HEK293 (cell line): Measurements from ENCODE around the gene NFE2L2.
"Not testable (repeated sequence)": the region's sequence is repeated elsewhere in the genome, so short reads cannot be mapped to it uniquely, and the experiment has no call there.

Source experiments
- CTCF ChIA-PET: fragments of 350-600 bp; formaldehyde crosslinking; extraction: SDS; loops from one replicate; lab custom pipeline; 2021; ENCODE audit warnings: antibody characterized with exemption; lab: Yijun Ruan, JAX
- POLR2A ChIA-PET: fragments of 300-600 bp; formaldehyde crosslinking; extraction: SDS; loops from one replicate; lab custom pipeline; 2020; ENCODE audit warnings: antibody characterized with exemption, inconsistent platforms; lab: Yijun Ruan, JAX
- H3K27ac ChIP-seq: fragments of 200-500 bp; sonication (Bioruptor generic); 2 replicates; pipeline ENCODE4 v1.5.1; 2014; ENCODE audit warnings: low read depth, low read length, control low read depth, inconsistent platforms; ENCODE audit errors: extremely low read depth
- H3K36me3 ChIP-seq, 2 experiments: fragments of 200-500 bp in 1 of 2; sonication (Bioruptor generic) in 1 of 2; 1 replicate in 1 of 2; 2 replicates in 1 of 2; pipeline ENCODE4 v1.5.1; 2014 to 2017; ENCODE audit warnings: inconsistent platforms in 2 of 2, low read length in 2 of 2; ENCODE audit not compliant: control insufficient read depth in 2 of 2, insufficient read depth in 1 of 2
- H3K4me1 ChIP-seq: fragments of 200-500 bp; sonication (Bioruptor generic); 2 replicates; pipeline ENCODE4 v1.5.1; 2014; ENCODE audit warnings: mild to moderate bottlenecking, low read length, inconsistent platforms; ENCODE audit not compliant: control insufficient read depth, insufficient read depth
- H3K4me3 ChIP-seq: 2 replicates; pipeline ENCODE4 v1.5.1; 2011; ENCODE audit warnings: low read depth, mild to moderate bottlenecking, control low read depth, low read length, moderate library complexity
- H3K9me3 ChIP-seq: fragments of 200-500 bp; sonication (Bioruptor generic); 2 replicates; pipeline ENCODE4 v1.5.1; 2014; ENCODE audit warnings: low read depth, low read length, inconsistent platforms; ENCODE audit not compliant: control insufficient read depth, insufficient read depth
- SCRT2 ChIP-seq: fragments of 450-650 bp; formaldehyde crosslinking; IDR thresholded peaks from 2 replicates; pipeline ENCODE4 v1.5.1; 2016; ENCODE audit warnings: missing biosample characterization, missing genetic modification characterization
- TCF7L2 ChIP-seq: IDR thresholded peaks from 2 replicates; pipeline ENCODE4 v1.6.1; 2011; ENCODE audit warnings: low read depth, mild to moderate bottlenecking, inconsistent platforms, low read length, moderate library complexity, borderline replicate concordance
- ZFP3 ChIP-seq: fragments of 450-650 bp; formaldehyde crosslinking; IDR thresholded peaks from 2 replicates; pipeline ENCODE4 v1.5.1; 2016; ENCODE audit warnings: low read depth, missing biosample characterization, missing genetic modification characterization
- ZNF112 ChIP-seq: fragments of 450-650 bp; formaldehyde crosslinking; IDR thresholded peaks from 2 replicates; pipeline ENCODE4 v1.5.0; 2017; ENCODE audit warnings: missing biosample characterization, missing genetic modification characterization
- ZNF184 ChIP-seq: fragments of 450-650 bp; IDR thresholded peaks from 2 replicates; pipeline ENCODE4 v1.5.1; 2018; ENCODE audit warnings: missing biosample characterization, mild to moderate bottlenecking, missing genetic modification characterization
- ZNF23 ChIP-seq: fragments of 450-650 bp; formaldehyde crosslinking; IDR thresholded peaks from 2 replicates; pipeline ENCODE4 v1.5.1; 2016; ENCODE audit warnings: missing biosample characterization, missing genetic modification characterization, borderline replicate concordance
- ZNF302 ChIP-seq: fragments of 450-650 bp; formaldehyde crosslinking; IDR thresholded peaks from 2 replicates; pipeline ENCODE4 v1.5.1; 2016; ENCODE audit warnings: missing biosample characterization, missing genetic modification characterization, low read depth
- ZNF311 ChIP-seq: fragments of 450-650 bp; formaldehyde crosslinking; IDR thresholded peaks from 2 replicates; pipeline ENCODE4 v1.5.1; 2017; ENCODE audit warnings: missing biosample characterization, missing genetic modification characterization, borderline replicate concordance
- ZNF341 ChIP-seq: fragments of 450-650 bp; formaldehyde crosslinking; IDR thresholded peaks from 2 replicates; pipeline ENCODE4; 2016; ENCODE audit warnings: low read depth, missing biosample characterization, missing genetic modification characterization
- ZNF37A ChIP-seq: fragments of 450-650 bp; IDR thresholded peaks from 2 replicates; pipeline ENCODE4 v1.5.1; 2018; ENCODE audit warnings: missing biosample characterization, missing genetic modification characterization
- ZNF510 ChIP-seq: fragments of 450-650 bp; formaldehyde crosslinking; IDR thresholded peaks from 2 replicates; pipeline ENCODE4 v1.5.1; 2018; ENCODE audit warnings: mild to moderate bottlenecking, missing genetic modification characterization, missing biosample characterization; ENCODE audit not compliant: insufficient replicate concordance
- ZNF521 ChIP-seq: fragments of 450-650 bp; formaldehyde crosslinking; IDR thresholded peaks from 2 replicates; pipeline ENCODE4 v1.5.1; 2017; ENCODE audit warnings: missing biosample characterization, mild to moderate bottlenecking, missing genetic modification characterization
- ZNF555 ChIP-seq: fragments of 450-650 bp; formaldehyde crosslinking; conservative IDR thresholded peaks from 2 replicates; pipeline ENCODE4 v1.5.1; 2017; ENCODE audit warnings: missing biosample characterization, mild to moderate bottlenecking, missing genetic modification characterization, inconsistent platforms
- ZNF561 ChIP-seq: fragments of 450-650 bp; IDR thresholded peaks from 2 replicates; pipeline ENCODE4 v1.5.1; 2018; ENCODE audit warnings: missing biosample characterization, missing genetic modification characterization, borderline replicate concordance
- ZNF654 ChIP-seq: fragments of 450-650 bp; formaldehyde crosslinking; IDR thresholded peaks from 2 replicates; pipeline ENCODE4 v1.5.1; 2016; ENCODE audit warnings: low read depth, missing biosample characterization, missing genetic modification characterization
- ZNF768 ChIP-seq: fragments of 450-650 bp; formaldehyde crosslinking; IDR thresholded peaks from 2 replicates; pipeline ENCODE4 v1.5.1; 2018; ENCODE audit warnings: missing biosample characterization, mild to moderate bottlenecking, missing genetic modification characterization
- TF ChIP-seq, protein P1 (sequence below): fragments of 450-650 bp; formaldehyde crosslinking; IDR thresholded peaks from 2 replicates; pipeline ENCODE4 v1.5.1; 2016; ENCODE audit warnings: missing biosample characterization, missing genetic modification characterization
- TF ChIP-seq, protein P2 (sequence below): IDR thresholded peaks from 2 replicates; pipeline ENCODE4 v1.6.1; 2011; ENCODE audit warnings: mild to moderate bottlenecking, low read depth, low read length, borderline replicate concordance
- TF ChIP-seq, protein P3 (sequence below): fragments of 450-650 bp; formaldehyde crosslinking; IDR thresholded peaks from 2 replicates; pipeline ENCODE4 v1.5.1; 2016; ENCODE audit warnings: missing biosample characterization, missing genetic modification characterization
- TF ChIP-seq, protein P4 (sequence below): fragments of 450-650 bp; formaldehyde crosslinking; optimal IDR thresholded peaks from 2 replicates; pipeline ENCODE3; 2016; ENCODE audit warnings: missing biosample characterization, mild to moderate bottlenecking, missing genetic modification characterization
- TF ChIP-seq, protein P5 (sequence below): fragments of 450-650 bp; formaldehyde crosslinking; IDR thresholded peaks from 2 replicates; pipeline ENCODE4 v1.5.1; 2016; ENCODE audit warnings: missing biosample characterization, missing genetic modification characterization
- TF ChIP-seq, protein P6 (sequence below): fragments of 450-650 bp; formaldehyde crosslinking; IDR thresholded peaks from 2 replicates; pipeline ENCODE4; 2016; ENCODE audit warnings: missing biosample characterization, missing genetic modification characterization
- TF ChIP-seq, protein P7 (sequence below): fragments of 450-650 bp; formaldehyde crosslinking; IDR thresholded peaks from 2 replicates; pipeline ENCODE4 v1.5.1; 2016; ENCODE audit warnings: missing biosample characterization, missing genetic modification characterization

NFE2L2 gene

DNA sequence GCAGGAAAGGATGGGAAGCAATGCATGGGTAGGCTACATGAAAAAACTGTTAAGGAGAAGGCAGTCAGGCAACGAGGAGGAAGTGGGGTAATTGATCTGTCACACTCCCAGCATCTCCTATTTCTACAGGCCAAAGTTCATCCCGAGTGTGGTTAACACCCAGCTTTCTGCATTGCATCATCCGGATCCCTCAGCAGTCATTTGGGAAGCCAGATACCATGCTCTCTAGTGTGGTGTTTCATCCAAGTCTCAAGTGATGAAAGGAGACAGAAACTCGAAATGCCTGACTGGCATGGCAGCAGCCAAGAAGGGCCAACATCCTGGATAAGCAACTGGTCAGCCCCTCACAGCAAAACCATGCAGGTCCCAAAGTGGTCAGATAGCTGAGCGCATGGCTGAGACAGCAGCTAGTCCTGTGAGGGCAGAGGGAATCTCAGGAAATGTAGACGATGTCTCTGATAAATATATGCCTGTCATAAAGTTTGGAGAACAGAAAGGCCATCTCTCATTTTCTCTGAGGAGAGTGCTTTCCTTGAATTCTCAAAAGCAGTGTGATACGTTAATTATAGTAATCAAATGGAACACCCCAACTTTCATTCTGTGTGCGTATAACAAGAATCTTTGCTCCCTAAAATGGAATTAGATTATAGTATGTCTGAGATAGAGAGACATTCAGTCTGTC, 76.8 kb downstream of the NFE2L2 start (continued):
- TF ChIP-seq, protein P1, sequence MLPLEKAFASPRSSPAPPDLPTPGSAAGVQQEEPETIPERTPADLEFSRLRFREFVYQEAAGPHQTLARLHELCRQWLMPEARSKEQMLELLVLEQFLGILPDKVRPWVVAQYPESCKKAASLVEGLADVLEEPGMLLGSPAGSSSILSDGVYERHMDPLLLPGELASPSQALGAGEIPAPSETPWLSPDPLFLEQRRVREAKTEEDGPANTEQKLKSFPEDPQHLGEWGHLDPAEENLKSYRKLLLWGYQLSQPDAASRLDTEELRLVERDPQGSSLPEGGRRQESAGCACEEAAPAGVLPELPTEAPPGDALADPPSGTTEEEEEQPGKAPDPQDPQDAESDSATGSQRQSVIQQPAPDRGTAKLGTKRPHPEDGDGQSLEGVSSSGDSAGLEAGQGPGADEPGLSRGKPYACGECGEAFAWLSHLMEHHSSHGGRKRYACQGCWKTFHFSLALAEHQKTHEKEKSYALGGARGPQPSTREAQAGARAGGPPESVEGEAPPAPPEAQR = no peak
- no peak for TF ChIP-seq ZNF184 (tag by site-specific recombination)
- no peak for TF ChIP-seq ZNF654 (tag by site-specific recombination)
- TF ChIP-seq, protein P2, sequence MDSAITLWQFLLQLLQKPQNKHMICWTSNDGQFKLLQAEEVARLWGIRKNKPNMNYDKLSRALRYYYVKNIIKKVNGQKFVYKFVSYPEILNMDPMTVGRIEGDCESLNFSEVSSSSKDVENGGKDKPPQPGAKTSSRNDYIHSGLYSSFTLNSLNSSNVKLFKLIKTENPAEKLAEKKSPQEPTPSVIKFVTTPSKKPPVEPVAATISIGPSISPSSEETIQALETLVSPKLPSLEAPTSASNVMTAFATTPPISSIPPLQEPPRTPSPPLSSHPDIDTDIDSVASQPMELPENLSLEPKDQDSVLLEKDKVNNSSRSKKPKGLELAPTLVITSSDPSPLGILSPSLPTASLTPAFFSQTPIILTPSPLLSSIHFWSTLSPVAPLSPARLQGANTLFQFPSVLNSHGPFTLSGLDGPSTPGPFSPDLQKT = no peak
- TF ChIP-seq, protein P3, sequence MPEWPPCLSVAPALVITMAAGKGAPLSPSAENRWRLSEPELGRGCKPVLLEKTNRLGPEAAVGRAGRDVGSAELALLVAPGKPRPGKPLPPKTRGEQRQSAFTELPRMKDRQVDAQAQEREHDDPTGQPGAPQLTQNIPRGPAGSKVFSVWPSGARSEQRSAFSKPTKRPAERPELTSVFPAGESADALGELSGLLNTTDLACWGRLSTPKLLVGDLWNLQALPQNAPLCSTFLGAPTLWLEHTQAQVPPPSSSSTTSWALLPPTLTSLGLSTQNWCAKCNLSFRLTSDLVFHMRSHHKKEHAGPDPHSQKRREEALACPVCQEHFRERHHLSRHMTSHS (tag by site-specific recombination) = 0 out of 2 replicates have a peak, but pooled peaks have one; percentile 22
- no peak for TF ChIP-seq TCF7L2
- no peak for TF ChIP-seq SCRT2 (tag by site-specific recombination)
- TF ChIP-seq, protein P4, sequence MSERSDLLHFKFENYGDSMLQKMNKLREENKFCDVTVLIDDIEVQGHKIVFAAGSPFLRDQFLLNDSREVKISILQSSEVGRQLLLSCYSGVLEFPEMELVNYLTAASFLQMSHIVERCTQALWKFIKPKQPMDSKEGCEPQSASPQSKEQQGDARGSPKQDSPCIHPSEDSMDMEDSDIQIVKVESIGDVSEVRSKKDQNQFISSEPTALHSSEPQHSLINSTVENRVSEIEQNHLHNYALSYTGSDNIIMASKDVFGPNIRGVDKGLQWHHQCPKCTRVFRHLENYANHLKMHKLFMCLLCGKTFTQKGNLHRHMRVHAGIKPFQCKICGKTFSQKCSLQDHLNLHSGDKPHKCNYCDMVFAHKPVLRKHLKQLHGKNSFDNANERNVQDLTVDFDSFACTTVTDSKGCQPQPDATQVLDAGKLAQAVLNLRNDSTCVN (tag by site-specific recombination) = no peak
- TF ChIP-seq ZNF768 (tag by site-specific recombination) = no peak
- no peak for TF ChIP-seq ZFP3 (tag by site-specific recombination)
- TF ChIP-seq ZNF311 = no peak
- TF ChIP-seq, protein P5, sequence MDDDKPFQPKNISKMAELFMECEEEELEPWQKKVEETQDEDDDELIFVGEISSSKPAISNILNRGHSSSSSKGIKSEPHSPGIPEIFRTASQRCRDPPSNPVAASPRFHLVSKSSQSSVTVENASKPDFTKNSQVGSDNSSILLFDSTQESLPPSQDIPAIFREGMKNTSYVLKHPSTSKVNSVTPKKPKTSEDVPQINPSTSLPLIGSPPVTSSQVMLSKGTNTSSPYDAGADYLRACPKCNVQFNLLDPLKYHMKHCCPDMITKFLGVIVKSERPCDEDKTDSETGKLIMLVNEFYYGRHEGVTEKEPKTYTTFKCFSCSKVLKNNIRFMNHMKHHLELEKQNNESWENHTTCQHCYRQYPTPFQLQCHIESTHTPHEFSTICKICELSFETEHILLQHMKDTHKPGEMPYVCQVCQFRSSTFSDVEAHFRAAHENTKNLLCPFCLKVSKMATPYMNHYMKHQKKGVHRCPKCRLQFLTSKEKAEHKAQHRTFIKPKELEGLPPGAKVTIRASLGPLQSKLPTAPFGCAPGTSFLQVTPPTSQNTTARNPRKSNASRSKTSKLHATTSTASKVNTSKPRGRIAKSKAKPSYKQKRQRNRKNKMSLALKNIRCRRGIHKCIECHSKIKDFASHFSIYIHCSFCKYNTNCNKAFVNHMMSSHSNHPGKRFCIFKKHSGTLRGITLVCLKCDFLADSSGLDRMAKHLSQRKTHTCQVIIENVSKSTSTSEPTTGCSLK (tag by site-specific recombination) = no peak
- TF ChIP-seq, protein P6, sequence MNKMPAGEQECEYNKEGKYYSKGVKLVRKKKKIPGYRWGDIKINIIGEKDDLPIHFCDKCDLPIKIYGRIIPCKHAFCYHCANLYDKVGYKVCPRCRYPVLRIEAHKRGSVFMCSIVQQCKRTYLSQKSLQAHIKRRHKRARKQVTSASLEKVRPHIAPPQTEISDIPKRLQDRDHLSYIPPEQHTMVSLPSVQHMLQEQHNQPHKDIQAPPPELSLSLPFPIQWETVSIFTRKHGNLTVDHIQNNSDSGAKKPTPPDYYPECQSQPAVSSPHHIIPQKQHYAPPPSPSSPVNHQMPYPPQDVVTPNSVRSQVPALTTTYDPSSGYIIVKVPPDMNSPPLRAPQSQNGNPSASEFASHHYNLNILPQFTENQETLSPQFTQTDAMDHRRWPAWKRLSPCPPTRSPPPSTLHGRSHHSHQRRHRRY (tag by site-specific recombination) = no peak
- TF ChIP-seq ZNF561 (tag by site-specific recombination) = no peak
- TF ChIP-seq ZNF521 (tag by site-specific recombination) = no peak
- TF ChIP-seq ZNF510 (tag by site-specific recombination) = no peak
- TF ChIP-seq ZNF302 (tag by site-specific recombination) = no peak
- no peak for TF ChIP-seq ZNF555
- no peak for TF ChIP-seq ZNF23
- TF ChIP-seq ZNF37A = no peak
- no peak for TF ChIP-seq ZNF341
- no peak for TF ChIP-seq ZNF112 (tag by site-specific recombination)
- TF ChIP-seq, protein P7, sequence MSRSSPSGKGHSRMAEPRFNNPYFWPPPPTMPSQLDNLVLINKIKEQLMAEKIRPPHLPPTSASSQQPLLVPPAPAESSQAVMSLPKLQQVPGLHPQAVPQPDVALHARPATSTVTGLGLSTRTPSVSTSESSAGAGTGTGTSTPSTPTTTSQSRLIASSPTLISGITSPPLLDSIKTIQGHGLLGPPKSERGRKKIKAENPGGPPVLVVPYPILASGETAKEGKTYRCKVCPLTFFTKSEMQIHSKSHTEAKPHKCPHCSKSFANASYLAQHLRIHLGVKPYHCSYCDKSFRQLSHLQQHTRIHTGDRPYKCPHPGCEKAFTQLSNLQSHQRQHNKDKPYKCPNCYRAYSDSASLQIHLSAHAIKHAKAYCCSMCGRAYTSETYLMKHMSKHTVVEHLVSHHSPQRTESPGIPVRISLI (tag by site-specific recombination) = 0 out of 2 replicates have a peak, but pooled peaks have one; percentile 21

DNA sequence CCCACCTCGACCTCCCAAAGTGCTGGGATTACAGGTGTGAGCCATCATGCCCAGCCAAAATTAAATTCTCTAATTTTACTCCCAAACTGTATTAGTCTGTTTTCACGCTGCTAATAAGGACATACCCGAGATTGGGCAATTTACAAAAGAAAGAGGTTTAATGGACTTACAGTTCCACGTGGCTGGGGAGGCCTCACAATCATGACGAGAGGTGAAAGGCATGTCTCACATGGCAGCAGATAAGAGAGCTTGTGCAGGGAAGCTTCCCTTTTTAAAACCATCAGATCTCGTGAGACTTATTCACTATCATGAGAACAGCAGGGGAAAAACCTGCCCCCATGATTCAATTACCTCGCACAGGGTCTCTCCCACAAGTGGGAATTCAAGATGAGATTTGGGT, 78.5 kb downstream of the NFE2L2 start:
- H3K27ac ChIP-seq, H3K4me1 ChIP-seq, H3K4me3 ChIP-seq, POLR2A ChIA-PET, H3K36me3 ChIP-seq, H3K9me3 ChIP-seq: not testable (repeated sequence)
- CTCF ChIA-PET = interaction anchor here (1.8 kb wide), 1 partner anchor 12 kb away, joined by 9 read pairs; no protein-coding TSS in a partner anchor
